SK-N-SH treated with all-trans-retinoic acid at 6 μM for 48 hours (cell line): ENCODE data around the gene DMD.
"Not testable (repeated sequence)": the region's sequence is repeated elsewhere in the genome, so short reads cannot be mapped to it uniquely, and the experiment has no call there.

ENCODE experiments used
- ATAC-seq: fragments of 200-7000 bp; cut with Tn5 transposase; 3 replicates; pipeline ENCODE4 v1.9.1; 2020; ENCODE audit warnings: mild to moderate bottlenecking, moderate library complexity
- ARNTL ChIP-seq: fragments of 450-650 bp; formaldehyde crosslinking; IDR thresholded peaks from 2 replicates; pipeline ENCODE4 v1.5.0; 2020; ENCODE audit warnings: low read depth, mild to moderate bottlenecking, moderate library complexity, borderline replicate concordance
- BACH2 ChIP-seq: fragments of 250-450 bp; sonication (Bioruptor Pico); IDR thresholded peaks from 2 replicates; pipeline ENCODE4 v1.9.0; 2021; ENCODE audit warnings: mild to moderate bottlenecking, borderline replicate concordance
- CREB5 ChIP-seq: fragments of 250-450 bp; sonication (Bioruptor Pico); IDR thresholded peaks from 2 replicates; pipeline ENCODE4 v1.5.1; 2020; ENCODE audit warnings: low read depth, mild to moderate bottlenecking, moderate library complexity
- CSDC2 ChIP-seq: fragments of 250-450 bp; sonication (Bioruptor Pico); IDR thresholded peaks from 2 replicates; pipeline ENCODE4 v1.5.0; 2020; ENCODE audit warnings: mild to moderate bottlenecking, moderate library complexity
- CSRNP3 ChIP-seq: fragments of 250-450 bp; sonication (Bioruptor Pico); IDR thresholded peaks from 2 replicates; pipeline ENCODE4 v1.5.1; 2021; ENCODE audit warnings: mild to moderate bottlenecking, moderate library complexity
- ESRRG ChIP-seq: fragments of 250-450 bp; sonication (Bioruptor Pico); IDR thresholded peaks from 2 replicates; pipeline ENCODE4 v1.6.1; 2021; ENCODE audit warnings: mild to moderate bottlenecking
- ISL1 ChIP-seq: fragments of 250-450 bp; sonication (Bioruptor Pico); IDR thresholded peaks from 2 replicates; pipeline ENCODE4 v2.1.2; 2022; ENCODE audit warnings: mild to moderate bottlenecking, moderate library complexity
- OSR1 ChIP-seq: fragments of 250-450 bp; sonication (Bioruptor Pico); IDR thresholded peaks from 2 replicates; pipeline ENCODE4 v1.8.0; 2022; ENCODE audit warnings: moderate library complexity, mild to moderate bottlenecking, inconsistent platforms
- PATZ1 ChIP-seq: fragments of 250-450 bp; sonication (Bioruptor Pico); IDR thresholded peaks from 2 replicates; pipeline ENCODE4 v1.8.0; 2020; ENCODE audit warnings: mild to moderate bottlenecking, moderate library complexity, borderline replicate concordance
- POU6F1 ChIP-seq: fragments of 250-450 bp; sonication (Bioruptor Pico); IDR thresholded peaks from 2 replicates; pipeline ENCODE4 v1.8.0; 2021; ENCODE audit warnings: low read depth, mild to moderate bottlenecking, moderate library complexity, borderline replicate concordance
- PPARA ChIP-seq: fragments of 250-450 bp; sonication (Bioruptor Pico); IDR thresholded peaks from 2 replicates; pipeline ENCODE4 v1.5.0; 2020; ENCODE audit warnings: mild to moderate bottlenecking, borderline replicate concordance
- RARB ChIP-seq: fragments of 250-450 bp; sonication (Bioruptor Pico); IDR thresholded peaks from 2 replicates; pipeline ENCODE4 v1.8.0; 2021; ENCODE audit warnings: mild to moderate bottlenecking, moderate library complexity
- SNAI2 ChIP-seq: fragments of 250-450 bp; sonication (Bioruptor Pico); IDR thresholded peaks from 2 replicates; pipeline ENCODE4 v1.5.0; 2020; ENCODE audit warnings: mild to moderate bottlenecking, moderate library complexity
- TOX ChIP-seq: fragments of 250-450 bp; sonication (Bioruptor Pico); IDR thresholded peaks from 2 replicates; pipeline ENCODE4 v1.8.0; 2021; ENCODE audit warnings: mild to moderate bottlenecking, moderate library complexity, borderline replicate concordance
- TSHZ2 ChIP-seq: fragments of 250-450 bp; sonication (Bioruptor Pico); IDR thresholded peaks from 2 replicates; pipeline ENCODE4 v1.5.0; 2020; ENCODE audit warnings: mild to moderate bottlenecking, moderate library complexity
- ZC3H10 ChIP-seq: fragments of 250-450 bp; sonication (Bioruptor Pico); IDR thresholded peaks from 2 replicates; pipeline ENCODE4 v1.5.1; 2021; ENCODE audit warnings: mild to moderate bottlenecking, moderate library complexity
- ZFP3 ChIP-seq: fragments of 250-450 bp; sonication (Bioruptor Pico); IDR thresholded peaks from 2 replicates; pipeline ENCODE4 v1.5.0; 2020; ENCODE audit warnings: mild to moderate bottlenecking, moderate library complexity
- ZFP30 ChIP-seq: fragments of 450-650 bp; formaldehyde crosslinking; IDR thresholded peaks from 2 replicates; pipeline ENCODE4 v1.5.0; 2022; ENCODE audit warnings: mild to moderate bottlenecking, moderate library complexity
- ZNF565 ChIP-seq: fragments of 450-650 bp; formaldehyde crosslinking; conservative IDR thresholded peaks from 2 replicates; pipeline ENCODE4 v1.5.0; 2020; ENCODE audit warnings: low read depth, mild to moderate bottlenecking, moderate library complexity
- ZNF70 ChIP-seq: fragments of 450-650 bp; formaldehyde crosslinking; IDR thresholded peaks from 2 replicates; pipeline ENCODE4 v1.5.0; 2020; ENCODE audit warnings: mild to moderate bottlenecking, moderate library complexity
- ZNF8 ChIP-seq: fragments of 450-650 bp; formaldehyde crosslinking; IDR thresholded peaks from 2 replicates; pipeline ENCODE4 v1.5.0; 2020; ENCODE audit warnings: mild to moderate bottlenecking, moderate library complexity

DMD gene

GRCh38 chrX:32708542-32708941, 502.8 kb downstream of the DMD start:
- ATAC-seq = no peak
- no peak for TF ChIP-seq RARB
- TF ChIP-seq POU6F1 (CRISPR knock-in tag) = no peak
- no peak for TF ChIP-seq ESRRG (CRISPR knock-in tag)
- TF ChIP-seq BACH2 (CRISPR knock-in tag) = no peak
- no peak for TF ChIP-seq CSRNP3
- TF ChIP-seq TOX (CRISPR knock-in tag) = no peak
- no peak for TF ChIP-seq ZFP3 (CRISPR knock-in tag)
- no peak for TF ChIP-seq ARNTL
- no peak for TF ChIP-seq CREB5
- TF ChIP-seq OSR1 (CRISPR knock-in tag) = no peak
- TF ChIP-seq TSHZ2 = no peak
- TF ChIP-seq SNAI2 = no peak
- TF ChIP-seq PATZ1 (CRISPR knock-in tag) = no peak
- TF ChIP-seq ISL1 (CRISPR knock-in tag) = no peak
- no peak for TF ChIP-seq PPARA
- TF ChIP-seq ZC3H10 = no peak
- TF ChIP-seq ZNF8 = no peak

- ATAC-seq = not testable (repeated sequence)
Measured at GRCh38 chrX:32705385-32705784, 506.0 kb downstream of the DMD start.

- ATAC-seq = no peak
- TF ChIP-seq CSDC2 (CRISPR knock-in tag) (no peak), BACH2 (CRISPR knock-in tag) (no peak), OSR1 (CRISPR knock-in tag) (no peak), ZNF565 (CRISPR knock-in tag) (no peak), ZNF70 (no peak), ZNF8 (no peak)
Measured at GRCh38 chrX:32687379-32687778, 524.0 kb downstream of the DMD start.

GRCh38 chrX:32678487-32678886, 532.9 kb downstream of the DMD start:
- ATAC-seq = no peak
- TF ChIP-seq SNAI2 (no peak), ZC3H10 (no peak), CREB5 (no peak), ZNF8 (no peak), ZFP3 (CRISPR knock-in tag) (no peak), ISL1 (CRISPR knock-in tag) (no peak), ARNTL (no peak), ESRRG (CRISPR knock-in tag) (no peak), PPARA (no peak), ZFP30 (CRISPR knock-in tag) (no peak), ZNF565 (CRISPR knock-in tag) (no peak), TSHZ2 (no peak), TOX (CRISPR knock-in tag) (no peak), PATZ1 (CRISPR knock-in tag) (no peak)
